GM18499 (cell line): ENCODE measurements around the gene PRIMPOL.

Experiments
- ATAC-seq: cut with Tn5 transposase; IDR thresholded peaks from one replicate; pipeline ENCODE4 v1.9.1; 2021; ENCODE audit warnings: moderate number of reproducible peaks; ENCODE audit not compliant: insufficient read depth, unreplicated experiment

PRIMPOL gene

GRCh38 chr4:184664445-184665210 is 15.1 kb downstream of the PRIMPOL start:
- no peak for ATAC-seq

GRCh38 chr4:184666670-184667069 is 17.1 kb downstream of the PRIMPOL start:
- no peak for ATAC-seq

GRCh38 chr4:184668096-184668495 is 18.6 kb downstream of the PRIMPOL start:
- no peak for ATAC-seq

GRCh38 chr4:184668511-184669114 is 19.1 kb downstream of the PRIMPOL start:
- no peak for ATAC-seq

- no peak for ATAC-seq
Measured at GRCh38 chr4:184669251-184669650, 19.7 kb downstream of the PRIMPOL start.

- no peak for ATAC-seq
Measured at GRCh38 chr4:184671101-184671500, 21.6 kb downstream of the PRIMPOL start.

- no peak for ATAC-seq
Measured at GRCh38 chr4:184672741-184673140, 23.2 kb downstream of the PRIMPOL start.

GRCh38 chr4:184674011-184674410 is 24.5 kb downstream of the PRIMPOL start:
- ATAC-seq = no peak

- no peak for ATAC-seq
Measured at GRCh38 chr4:184675018-184675417, 25.5 kb downstream of the PRIMPOL start.

GRCh38 chr4:184675821-184676492 is 26.4 kb downstream of the PRIMPOL start:
- ATAC-seq = no peak

- ATAC-seq = no peak
Measured at GRCh38 chr4:184680698-184681097, 31.2 kb downstream of the PRIMPOL start.

GRCh38 chr4:184681916-184682315 is 32.4 kb downstream of the PRIMPOL start:
- no peak for ATAC-seq

- no peak for ATAC-seq
Measured at GRCh38 chr4:184684491-184685189, 35.1 kb downstream of the PRIMPOL start.

GRCh38 chr4:184688005-184688404 is 38.5 kb downstream of the PRIMPOL start:
- no peak for ATAC-seq

GRCh38 chr4:184688447-184688846 is 38.9 kb downstream of the PRIMPOL start:
- no peak for ATAC-seq

- no peak for ATAC-seq
Measured at GRCh38 chr4:184689681-184690080, 40.1 kb downstream of the PRIMPOL start.

- ATAC-seq = no peak
Measured at GRCh38 chr4:184693056-184693455, 43.5 kb downstream of the PRIMPOL start.

- ATAC-seq = no peak
Measured at GRCh38 chr4:184694412-184694956, 44.9 kb downstream of the PRIMPOL start.

GRCh38 chr4:184695178-184695896 is 45.8 kb downstream of the PRIMPOL start:
- ATAC-seq = no peak

GRCh38 chr4:184697956-184698355 is 48.4 kb downstream of the PRIMPOL start:
- ATAC-seq = no peak
